Measurements from ENCODE around the gene GARIN3. TPM values are rescaled to one million over a fixed set of nuclear protein-coding genes. Genes with fewer than 3 reads are reported as not detected.
A peak's percentile ranks its signal among the peaks of the same experiment; 100 is the strongest.

GARIN3 gene
- total and polyA plus RNA-seq, 12 donors = not detected

GRCh38 chr5:157142317-157143126 lies 23.5 kb downstream of the GARIN3 start, which contains the start of gene MED7:
TSS of gene MED7 (minus strand) at chr5:157142865. CDS start at chr5:157139431, 3,434 bp downstream.
- H3K27ac ChIP-seq = peak within 1 kb of the TSS; percentile 83 to 96 (median 90)
- no peaks in the 10 kb centered on the region for H3K27me3 ChIP-seq
- H3K4me3 ChIP-seq = peak within 1 kb of the TSS; percentile 77 to 96 (median 88)
- WGBS, 2 donors = 1% methylated on average over 48 of the region's 48 CpGs
- intact Hi-C loops (cut with DNase I) = loop anchor here in 1 of 10 donors (10.0 kb wide), 1 partner anchor 332 kb away; no protein-coding TSS in a partner anchor
- no peaks in the 10 kb centered on the region for H3K9me3 ChIP-seq
- TF ChIP-seq, protein P1, sequence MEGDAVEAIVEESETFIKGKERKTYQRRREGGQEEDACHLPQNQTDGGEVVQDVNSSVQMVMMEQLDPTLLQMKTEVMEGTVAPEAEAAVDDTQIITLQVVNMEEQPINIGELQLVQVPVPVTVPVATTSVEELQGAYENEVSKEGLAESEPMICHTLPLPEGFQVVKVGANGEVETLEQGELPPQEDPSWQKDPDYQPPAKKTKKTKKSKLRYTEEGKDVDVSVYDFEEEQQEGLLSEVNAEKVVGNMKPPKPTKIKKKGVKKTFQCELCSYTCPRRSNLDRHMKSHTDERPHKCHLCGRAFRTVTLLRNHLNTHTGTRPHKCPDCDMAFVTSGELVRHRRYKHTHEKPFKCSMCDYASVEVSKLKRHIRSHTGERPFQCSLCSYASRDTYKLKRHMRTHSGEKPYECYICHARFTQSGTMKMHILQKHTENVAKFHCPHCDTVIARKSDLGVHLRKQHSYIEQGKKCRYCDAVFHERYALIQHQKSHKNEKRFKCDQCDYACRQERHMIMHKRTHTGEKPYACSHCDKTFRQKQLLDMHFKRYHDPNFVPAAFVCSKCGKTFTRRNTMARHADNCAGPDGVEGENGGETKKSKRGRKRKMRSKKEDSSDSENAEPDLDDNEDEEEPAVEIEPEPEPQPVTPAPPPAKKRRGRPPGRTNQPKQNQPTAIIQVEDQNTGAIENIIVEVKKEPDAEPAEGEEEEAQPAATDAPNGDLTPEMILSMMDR (IDR thresholded peaks at IDR 0.05) = no peak
- peaks cover 0 to 21% (median 9%) of the 10 kb centered on the region in 9 donors for H3K36me3 ChIP-seq
- H3K4me1 ChIP-seq = peaks cover 0 to 18% (median 14%) of the 10 kb centered on the region in 9 donors
- DNase-seq = peak; percentile 83 to 98
- ATAC-seq = peak; percentile 97 to 99 (median 99)

GRCh38 chr5:157137691-157138090 lies 28.4 kb downstream of the GARIN3 start:
- Histone ChIP-seq H3K36me3 (peaks cover 0 to 32% (median 9%) of the 10 kb centered on the region in 9 donors), H3K4me3 (no peak overlapping the region), H3K4me1 (peaks cover 0 to 34% (median 20%) of the 10 kb centered on the region in 9 donors), H3K9me3 (no peaks in the 10 kb centered on the region), H3K27me3 (no peaks in the 10 kb centered on the region), H3K27ac (no peak overlapping the region)
- TF ChIP-seq, protein P1 (IDR thresholded peaks at IDR 0.05) = no peak
- ATAC-seq = no peak
- DNase-seq = no peak
- WGBS, 2 donors = 92 to 97% methylated on average over 6 of the region's 6 CpGs
- intact Hi-C loops (cut with DNase I) = loop anchor here in 2 of 10 donors (10.0 kb wide), 3 partner anchors 303 to 1523 kb away; no protein-coding TSS in a partner anchor

DNA sequence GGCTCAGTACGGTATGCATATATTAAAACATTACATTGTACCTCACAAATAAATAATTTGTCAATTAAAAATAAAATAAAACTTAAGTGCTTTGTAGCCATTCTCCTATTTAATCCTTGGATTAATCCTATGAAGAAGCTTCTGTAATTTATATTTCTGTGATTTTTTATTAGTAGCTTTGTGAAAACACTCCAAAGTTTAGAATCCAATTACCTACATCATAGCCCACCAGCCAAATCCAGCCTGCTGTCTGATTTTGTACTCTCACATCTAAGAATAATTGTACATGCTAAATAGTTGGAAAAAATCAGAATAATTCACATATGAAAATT lies 33.8 kb downstream of the GARIN3 start:
- WGBS, 2 donors = 10 to 35% methylated on average over 1 of the region's 1 CpG
- intact Hi-C loops (cut with DNase I) = loop anchor here in 3 of 10 donors (5.0 to 10.0 kb wide), 4 partner anchors 297 to 1517 kb away; no protein-coding TSS in a partner anchor
- no peak for DNase-seq

GRCh38 chr5:157130925-157131324 lies 35.1 kb downstream of the GARIN3 start:
- intact Hi-C loops (cut with DNase I) = loop anchor here in 3 of 10 donors (5.0 to 10.0 kb wide), 4 partner anchors 296 to 1516 kb away; no protein-coding TSS in a partner anchor
- ATAC-seq (peak in 6 of 8 donors; percentile 25 to 83 (median 59)), DNase-seq (no peak)
- peaks cover 0 to 28% (median 10%) of the 10 kb centered on the region in 9 donors for H3K4me1 ChIP-seq
- 46 to 53% methylated on average over 7 of the region's 7 CpGs for WGBS, 2 donors
- TF ChIP-seq, protein P1 (IDR thresholded peaks at IDR 0.05) = no peak
- H3K9me3 ChIP-seq = no peaks in the 10 kb centered on the region
- H3K36me3 ChIP-seq = no peaks in the 10 kb centered on the region
- no peak overlapping the region for H3K27ac ChIP-seq
- no peaks in the 10 kb centered on the region for H3K27me3 ChIP-seq
- H3K4me3 ChIP-seq = no peak overlapping the region

More for the DNA sequence above, 33.8 kb downstream of the GARIN3 start:
- TF ChIP-seq, protein P1 (IDR thresholded peaks at IDR 0.05) = no peak
- Histone ChIP-seq H3K27ac (no peak overlapping the region), H3K36me3 (peaks cover 0 to 8% (median 0%) of the 10 kb centered on the region in 9 donors), H3K27me3 (no peaks in the 10 kb centered on the region), H3K9me3 (no peaks in the 10 kb centered on the region), H3K4me1 (peaks cover 0 to 28% (median 10%) of the 10 kb centered on the region in 9 donors), H3K4me3 (no peak overlapping the region)
- no peak for ATAC-seq
